HFFc6 (cell line): ENCODE measurements around the gene GNPDA1. TPM values are rescaled to one million over a fixed set of nuclear protein-coding genes. Genes with fewer than 3 reads are reported as not detected.

Experiments
- DNase-seq: peaks from one replicate; pipeline ENCODE4 v3.0.0-alpha.2; 2018
- H3K27ac Mint-ChIP-seq: 2 replicates; pipeline ENCODE4 v1.8.0; 2020; ENCODE audit warnings: mild to moderate bottlenecking, mixed read lengths
- H3K27me3 Mint-ChIP-seq: 2 replicates; pipeline ENCODE4 v1.8.0; 2021; ENCODE audit warnings: mild to moderate bottlenecking, moderate library complexity, mixed read lengths; ENCODE audit not compliant: insufficient read depth
- H3K36me3 Mint-ChIP-seq: 2 replicates; pipeline ENCODE4 v1.8.0; 2021; ENCODE audit warnings: low read depth, mixed read lengths
- H3K4me1 Mint-ChIP-seq: 2 replicates; pipeline ENCODE4 v1.8.0; 2020; ENCODE audit warnings: low read depth, mixed read lengths
- H3K4me3 Mint-ChIP-seq: 2 replicates; pipeline ENCODE4 v1.8.0; 2020; ENCODE audit warnings: mild to moderate bottlenecking, moderate library complexity, mixed read lengths
- H3K9me3 Mint-ChIP-seq: 2 replicates; pipeline ENCODE4 v1.8.0; 2020; ENCODE audit warnings: mild to moderate bottlenecking, mixed read lengths
- CTCF ChIP-seq: fragments of 200-600 bp; sonication (generic); IDR thresholded peaks from 2 replicates; pipeline ENCODE4 v1.5.0; 2021; ENCODE audit warnings: antibody characterized with exemption, mild to moderate bottlenecking
- total RNA-seq, 6 experiments: library from RNA; stranded (reverse); fragmentation: NEBNext Ultra II Directional; extraction: Animal tissue kit (Norgen Biotek cat#: 25700); gene quantifications; 2 replicates in 1 of 6; 3 replicates in 5 of 6; pipeline ENCODE4 v1.2.3, GENCODE V29; 2021

Gene GNPDA1
- total RNA-seq, 6 experiments from 2014 or later = 25.1 to 32.6 (median 30.0) TPM

DNA sequence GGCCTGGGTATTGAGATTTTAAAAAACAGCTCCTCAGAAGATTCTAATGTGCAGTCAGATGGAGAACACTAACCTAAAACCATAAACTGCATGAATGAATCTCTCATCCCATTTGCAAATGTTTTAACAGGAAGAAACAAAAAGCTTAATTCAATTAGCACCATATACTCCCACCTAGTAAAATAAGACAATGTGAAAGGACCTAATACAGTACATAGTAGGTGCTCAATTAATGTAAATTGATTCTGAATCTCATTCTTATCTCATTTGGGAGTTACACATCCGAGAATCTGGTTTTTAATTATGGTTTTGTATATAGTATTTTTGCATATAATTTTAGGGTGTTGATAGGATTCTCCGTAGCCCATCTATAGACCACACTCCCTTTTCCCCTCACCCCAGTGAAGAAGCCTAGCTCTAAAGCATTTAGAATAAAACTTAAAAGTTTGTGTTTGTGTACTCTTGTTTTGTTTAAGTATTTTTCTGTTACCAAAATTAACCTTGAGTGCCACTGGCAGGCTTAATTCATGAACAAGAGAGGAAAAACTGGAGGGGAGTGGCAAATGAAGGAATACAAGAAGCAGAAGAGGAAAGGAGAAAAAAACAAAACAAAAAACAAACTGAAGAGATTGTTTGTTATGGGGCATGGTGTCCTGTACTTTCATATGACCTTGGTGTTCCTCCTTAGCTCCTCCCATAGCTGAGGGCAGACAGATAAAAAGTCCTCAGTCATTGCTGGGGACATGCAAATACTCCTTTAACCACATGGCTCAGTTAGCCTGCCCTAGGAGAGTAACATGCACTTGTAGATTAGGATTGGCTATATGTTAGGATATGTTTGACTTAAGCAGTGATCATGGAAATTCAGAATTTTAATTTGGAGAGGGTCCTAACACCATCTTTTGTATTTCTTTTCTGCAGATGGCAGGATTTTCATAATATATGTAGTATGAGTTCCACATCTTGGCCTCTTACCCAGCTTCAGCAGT lies 42.8 kb downstream of the GNPDA1 start:
- peaks cover 17% of the 10 kb centered on the region for H3K36me3 Mint-ChIP-seq
- no peak for DNase-seq
- H3K27ac Mint-ChIP-seq = peak overlapping the region; percentile 98
- no peak for TF ChIP-seq CTCF
- peak overlapping the region; percentile 90 for H3K4me3 Mint-ChIP-seq
- H3K27me3 Mint-ChIP-seq = peaks cover 2% of the 10 kb centered on the region
- H3K9me3 Mint-ChIP-seq = no peaks in the 10 kb centered on the region
- peaks cover 38% of the 10 kb centered on the region for H3K4me1 Mint-ChIP-seq

DNA sequence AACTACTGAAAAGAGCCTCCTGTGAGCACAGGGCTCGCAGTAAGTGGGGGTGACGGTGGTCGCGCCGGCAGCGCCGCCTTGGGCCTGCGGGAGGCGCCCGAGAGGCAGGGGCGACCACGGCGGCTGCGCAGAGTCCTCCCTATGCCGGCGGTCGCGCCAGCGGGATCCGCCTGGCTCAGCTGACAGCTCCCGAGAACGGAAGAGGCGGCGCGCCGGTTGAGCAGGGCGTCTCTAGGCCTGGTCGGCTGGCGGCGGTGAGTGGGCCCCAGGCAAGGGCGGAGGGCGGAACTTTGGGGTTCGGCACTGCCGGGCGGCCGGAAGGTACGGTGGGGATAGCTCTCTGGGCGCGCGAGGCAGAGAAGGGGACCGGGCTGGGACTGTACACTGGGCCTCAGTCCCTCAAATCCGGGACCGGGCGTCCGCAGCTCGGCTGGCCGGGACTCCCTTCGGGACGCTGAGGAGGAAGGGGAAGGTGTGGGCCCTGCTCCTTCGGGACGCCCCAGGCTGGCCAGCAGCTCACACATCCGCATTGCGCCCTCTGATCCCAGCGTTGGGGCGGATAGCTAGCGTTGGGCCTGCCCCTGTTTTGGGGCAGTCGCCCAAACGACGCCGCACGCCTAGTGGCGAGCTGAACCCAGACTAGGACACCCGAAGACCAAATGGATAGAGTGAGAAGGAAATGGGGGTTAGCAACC lies 43.8 kb downstream of the GNPDA1 start, which contains the start of gene RNF14:
Gene RNF14 (plus strand): TSS at position 192 of the 695 bp plus-strand sequence. CDS start 4,484 bp downstream, outside the sequence.
- Mint-ChIP-seq H3K4me1 (peaks cover 28% of the 10 kb centered on the region), H3K36me3 (peaks cover 8% of the 10 kb centered on the region), H3K4me3 (peak within 1 kb of the TSS; percentile 90), H3K27me3 (peaks cover 2% of the 10 kb centered on the region), H3K27ac (peak within 1 kb of the TSS; percentile 98), H3K9me3 (no peaks in the 10 kb centered on the region)
- DNase-seq = peak; percentile 92
- TF ChIP-seq CTCF = peak; percentile 93

GRCh38 chr5:141966963-141967333 lies 45.9 kb downstream of the GNPDA1 start:
- H3K36me3 Mint-ChIP-seq = peaks cover 5% of the 10 kb centered on the region; the same call in 1 of the 2 replicates
- DNase-seq = no peak
- no peak overlapping the region for H3K4me3 Mint-ChIP-seq
- no peaks in the 10 kb centered on the region for H3K9me3 Mint-ChIP-seq
- no peak overlapping the region for H3K27ac Mint-ChIP-seq
- no peak for TF ChIP-seq CTCF
- peaks cover 18% of the 10 kb centered on the region for H3K4me1 Mint-ChIP-seq
- H3K27me3 Mint-ChIP-seq = peaks cover 2% of the 10 kb centered on the region

- peaks cover 2% of the 10 kb centered on the region for H3K27me3 Mint-ChIP-seq
- peaks cover 5% of the 10 kb centered on the region; the same call in 1 of the 2 replicates for H3K36me3 Mint-ChIP-seq
- no peak for DNase-seq
- H3K4me3 Mint-ChIP-seq = no peak overlapping the region
- no peak overlapping the region for H3K27ac Mint-ChIP-seq
- H3K4me1 Mint-ChIP-seq = peaks cover 18% of the 10 kb centered on the region
- H3K9me3 Mint-ChIP-seq = no peaks in the 10 kb centered on the region
- no peak for TF ChIP-seq CTCF
Measured at GRCh38 chr5:141966275-141966962, 46.4 kb downstream of the GNPDA1 start.

DNA sequence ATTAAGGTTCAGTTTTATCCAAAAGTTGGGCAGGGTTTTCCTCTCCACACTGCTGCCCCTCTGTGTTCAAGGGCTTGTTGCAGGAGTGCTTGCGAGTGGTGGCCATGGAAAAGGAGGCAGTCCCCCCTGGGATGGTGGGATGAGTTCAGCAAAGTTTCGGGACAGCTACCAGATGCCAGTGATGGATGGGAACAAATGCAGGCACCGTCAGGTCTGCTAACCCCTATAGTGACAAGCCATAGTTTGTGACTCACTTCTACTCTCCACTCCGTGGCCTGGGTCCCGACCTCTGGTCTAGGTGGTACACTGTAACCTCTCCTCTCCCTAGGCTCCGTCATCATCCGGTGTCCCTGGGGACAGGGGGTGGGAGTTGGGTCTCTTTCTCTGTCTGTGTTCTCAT lies 47.8 kb downstream of the GNPDA1 start:
- Mint-ChIP-seq H3K4me1 (peaks cover 22% of the 10 kb centered on the region), H3K27me3 (peaks cover 2% of the 10 kb centered on the region), H3K36me3 (no peaks in the 10 kb centered on the region), H3K27ac (no peak overlapping the region), H3K9me3 (no peaks in the 10 kb centered on the region), H3K4me3 (no peak overlapping the region)
- TF ChIP-seq CTCF = no peak
- DNase-seq = no peak
